Astrocyte (in vitro differentiated cells and primary cell): ENCODE results near the gene DAZAP1. TPM values are rescaled to one million over a fixed set of nuclear protein-coding genes. Genes with fewer than 3 reads are reported as not detected.
A peak's percentile ranks its signal among the peaks of the same experiment; 100 is the strongest.

Experiments used
- DNase-seq: peaks from one replicate; pipeline ENCODE4 v3.0.0-alpha.2; 2010; ENCODE audit warnings: low read depth
- FAIRE-seq: peaks from 2 replicates; lab custom pipeline; 2011; peaks lifted over from hg19 to GRCh38; lab: Jason Lieb, UNC
- H2AFZ ChIP-seq: 2 replicates; pipeline ENCODE4 v1.6.0; 2012; ENCODE audit warnings: low read depth, low read length, inconsistent platforms
- H3K27ac ChIP-seq: 2 replicates; pipeline ENCODE4 v1.5.1; 2011; ENCODE audit warnings: low read depth, low read length, inconsistent platforms
- H3K27me3 ChIP-seq: 2 replicates; pipeline ENCODE4 v1.6.0; 2011; ENCODE audit warnings: low read length, inconsistent platforms; ENCODE audit not compliant: insufficient read depth
- H3K36me3 ChIP-seq: 2 replicates; pipeline ENCODE4 v1.5.1; 2011; ENCODE audit warnings: low read length, inconsistent platforms; ENCODE audit not compliant: insufficient read depth
- H3K4me1 ChIP-seq: 2 replicates; pipeline ENCODE4 v1.5.1; 2011; ENCODE audit warnings: low read length, inconsistent platforms; ENCODE audit not compliant: insufficient read depth
- H3K4me2 ChIP-seq: 2 replicates; pipeline ENCODE4 v1.6.0; 2012; ENCODE audit warnings: low read length, inconsistent platforms
- H3K4me3 ChIP-seq: 2 replicates; pipeline ENCODE4 v1.5.1; 2011; ENCODE audit warnings: low read depth, mild to moderate bottlenecking, low read length, inconsistent platforms; ENCODE audit not compliant: insufficient read depth
- H3K79me2 ChIP-seq: 2 replicates; pipeline ENCODE4 v1.6.0; 2012; ENCODE audit warnings: mild to moderate bottlenecking, low read length, inconsistent platforms; ENCODE audit not compliant: insufficient read depth
- H3K9ac ChIP-seq: 2 replicates; pipeline ENCODE4 v1.6.0; 2012; ENCODE audit warnings: mild to moderate bottlenecking, low read length, inconsistent platforms
- H3K9me3 ChIP-seq: 2 replicates; pipeline ENCODE4 v1.5.1; 2012; ENCODE audit warnings: low read depth, mild to moderate bottlenecking, low read length, inconsistent platforms; ENCODE audit not compliant: insufficient read depth
- H4K20me1 ChIP-seq: 2 replicates; pipeline ENCODE4 v1.6.0; 2012; ENCODE audit warnings: low read length, inconsistent platforms; ENCODE audit not compliant: insufficient read depth
- H3K27ac Mint-ChIP-seq: one replicate; pipeline ENCODE4 v1.8.0; 2021; ENCODE audit warnings: mild to moderate bottlenecking, mixed read lengths; ENCODE audit not compliant: unreplicated experiment
- H3K27me3 Mint-ChIP-seq: one replicate; pipeline ENCODE4 v1.8.0; 2021; ENCODE audit warnings: low read depth, mixed read lengths; ENCODE audit not compliant: unreplicated experiment
- H3K36me3 Mint-ChIP-seq: one replicate; pipeline ENCODE4 v1.8.0; 2021; ENCODE audit warnings: low read depth, mixed read lengths; ENCODE audit not compliant: unreplicated experiment
- H3K4me1 Mint-ChIP-seq: one replicate; pipeline ENCODE4 v1.8.0; 2021; ENCODE audit warnings: low read depth, mixed read lengths; ENCODE audit not compliant: unreplicated experiment
- H3K4me3 Mint-ChIP-seq: one replicate; pipeline ENCODE4 v1.8.0; 2021; ENCODE audit warnings: mild to moderate bottlenecking, moderate library complexity, mixed read lengths; ENCODE audit not compliant: unreplicated experiment
- H3K9me3 Mint-ChIP-seq: one replicate; pipeline ENCODE4 v1.8.0; 2021; ENCODE audit warnings: mild to moderate bottlenecking, mixed read lengths; ENCODE audit not compliant: unreplicated experiment
- CTCF ChIP-seq: IDR thresholded peaks from 2 replicates; pipeline ENCODE4 v1.5.1; 2011; ENCODE audit warnings: low read depth, mild to moderate bottlenecking, inconsistent platforms, low read length, moderate library complexity; ENCODE audit not compliant: insufficient read depth
- EZH2 ChIP-seq: IDR thresholded peaks from 2 replicates; pipeline ENCODE4 v1.6.1; 2012; ENCODE audit warnings: mild to moderate bottlenecking, low read length, inconsistent platforms; ENCODE audit not compliant: insufficient read depth
- total RNA-seq: library from RNA; stranded (reverse); gene quantifications from 2 replicates; pipeline ENCODE4 v1.2.1, GENCODE V29; 2021

DAZAP1 gene
- total RNA-seq, 1 donor from 2014 or later, result 108 TPM

GRCh38 chr19:1425902-1426301, 18.5 kb downstream of the DAZAP1 start:
- H3K9me3 Mint-ChIP-seq, result no peaks in the 10 kb centered on the region
- peak overlapping the region; percentile 10 for H3K27ac Mint-ChIP-seq
- no peaks in the 10 kb centered on the region for H3K27me3 Mint-ChIP-seq
- no peak for FAIRE-seq
- H3K79me2 ChIP-seq, result peaks cover 85% of the 10 kb centered on the region
- no peaks in the 10 kb centered on the region for H3K9me3 ChIP-seq
- H3K27me3 ChIP-seq, result no peaks in the 10 kb centered on the region
- no peak overlapping the region for H2AFZ ChIP-seq
- peaks cover 66% of the 10 kb centered on the region for H4K20me1 ChIP-seq
- H3K4me3 ChIP-seq, result no peak overlapping the region
- peaks cover 15% of the 10 kb centered on the region for H3K36me3 ChIP-seq
- DNase-seq, result no peak
- H3K27ac ChIP-seq, result peak overlapping the region; percentile 44
- H3K4me3 Mint-ChIP-seq, result no peak overlapping the region
- peaks cover 10% of the 10 kb centered on the region for H3K4me1 ChIP-seq
- H3K4me2 ChIP-seq, result no peak overlapping the region
- no peak for TF ChIP-seq EZH2
- no peaks in the 10 kb centered on the region for H3K4me1 Mint-ChIP-seq
- H3K9ac ChIP-seq, result peak overlapping the region; percentile 32
- peaks cover 5% of the 10 kb centered on the region for H3K36me3 Mint-ChIP-seq

GRCh38 chr19:1426736-1427135, 19.4 kb downstream of the DAZAP1 start:
- Histone ChIP-seq H3K36me3 (peaks cover 12% of the 10 kb centered on the region), H4K20me1 (peaks cover 62% of the 10 kb centered on the region), H3K4me3 (no peak overlapping the region), H3K4me2 (no peak overlapping the region), H3K27me3 (no peaks in the 10 kb centered on the region), H3K4me1 (peaks cover 10% of the 10 kb centered on the region), H2AFZ (no peak overlapping the region), H3K27ac (no peak overlapping the region), H3K9ac (no peak overlapping the region), H3K79me2 (peaks cover 78% of the 10 kb centered on the region), H3K9me3 (no peaks in the 10 kb centered on the region)
- Mint-ChIP-seq H3K36me3 (peaks cover 3% of the 10 kb centered on the region), H3K4me1 (no peaks in the 10 kb centered on the region), H3K27ac (no peak overlapping the region), H3K27me3 (no peaks in the 10 kb centered on the region), H3K4me3 (no peak overlapping the region), H3K9me3 (no peaks in the 10 kb centered on the region)
- TF ChIP-seq EZH2 (no peak), CTCF (no peak)
- no peak for FAIRE-seq
- no peak for DNase-seq

GRCh38 chr19:1427221-1427920, 20.0 kb downstream of the DAZAP1 start:
- no peak overlapping the region for H3K4me3 ChIP-seq
- Mint-ChIP-seq H3K27ac (no peak overlapping the region), H3K4me3 (no peak overlapping the region), H3K36me3 (peaks cover 3% of the 10 kb centered on the region), H3K27me3 (no peaks in the 10 kb centered on the region), H3K4me1 (no peaks in the 10 kb centered on the region), H3K9me3 (no peaks in the 10 kb centered on the region)
- no peaks in the 10 kb centered on the region for H3K9me3 ChIP-seq
- DNase-seq (no peak), FAIRE-seq (no peak)
- H3K27me3 ChIP-seq, result no peaks in the 10 kb centered on the region
- peaks cover 78% of the 10 kb centered on the region for H3K79me2 ChIP-seq
- peaks cover 58% of the 10 kb centered on the region for H4K20me1 ChIP-seq
- H3K4me1 ChIP-seq, result peaks cover 10% of the 10 kb centered on the region
- H3K4me2 ChIP-seq, result no peak overlapping the region
- peaks cover 11% of the 10 kb centered on the region for H3K36me3 ChIP-seq
- no peak overlapping the region for H2AFZ ChIP-seq
- H3K27ac ChIP-seq, result no peak overlapping the region
- H3K9ac ChIP-seq, result no peak overlapping the region
- TF ChIP-seq EZH2 (no peak), CTCF (no peak)
